Measurements from ENCODE around the gene SNRNP40. TPM values are rescaled to one million over a fixed set of nuclear protein-coding genes. Genes with fewer than 3 reads are reported as not detected.

SNRNP40 gene
- total RNA-seq, 1 experiment from 2014 or later, result 72.8 TPM

DNA sequence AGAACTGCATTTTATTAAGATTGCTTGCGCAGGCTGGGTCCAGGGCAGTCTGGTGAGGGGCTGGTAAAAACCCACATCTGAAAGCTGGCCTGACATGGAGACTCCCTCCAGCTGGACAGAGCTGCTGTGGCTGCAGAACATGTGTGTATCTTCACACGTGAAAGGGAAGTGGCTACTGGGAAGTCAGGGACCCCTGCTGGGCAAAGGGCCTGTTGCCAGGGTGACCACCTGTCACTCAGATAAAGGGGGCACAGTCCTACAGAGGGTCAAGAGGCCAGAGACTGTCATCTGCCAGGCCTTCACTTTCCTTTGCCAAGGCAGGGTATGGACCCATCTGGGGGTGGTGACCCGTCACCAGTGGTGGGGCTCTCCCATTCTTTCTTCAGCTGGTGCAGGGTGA, 74.4 kb downstream of the SNRNP40 start:
- H3K27me3 Mint-ChIP-seq (ENCODE audit: insufficient read depth, unreplicated experiment), result no peaks in the 10 kb centered on the region
- H3K4me3 Mint-ChIP-seq (ENCODE audit: unreplicated experiment), result no peak overlapping the region
- intact Hi-C loops (cut with micrococcal nuclease), result no loop called here
- no peak overlapping the region for H3K27ac Mint-ChIP-seq (ENCODE audit: low read depth, unreplicated experiment)
- DNase-seq (ENCODE audit: unreplicated experiment), result no peak
- no peaks in the 10 kb centered on the region for H3K9me3 Mint-ChIP-seq (ENCODE audit: unreplicated experiment)
- H3K4me1 Mint-ChIP-seq (ENCODE audit: insufficient read depth, unreplicated experiment), result peaks cover 5% of the 10 kb centered on the region
- CTCF ChIA-PET, result interaction anchor here (0.9 kb wide), 1 partner anchor 13 kb away, joined by 3 read pairs; no protein-coding TSS in a partner anchor
- no peaks in the 10 kb centered on the region for H3K36me3 Mint-ChIP-seq (ENCODE audit: insufficient read depth, unreplicated experiment)
- TF ChIP-seq, protein P1, sequence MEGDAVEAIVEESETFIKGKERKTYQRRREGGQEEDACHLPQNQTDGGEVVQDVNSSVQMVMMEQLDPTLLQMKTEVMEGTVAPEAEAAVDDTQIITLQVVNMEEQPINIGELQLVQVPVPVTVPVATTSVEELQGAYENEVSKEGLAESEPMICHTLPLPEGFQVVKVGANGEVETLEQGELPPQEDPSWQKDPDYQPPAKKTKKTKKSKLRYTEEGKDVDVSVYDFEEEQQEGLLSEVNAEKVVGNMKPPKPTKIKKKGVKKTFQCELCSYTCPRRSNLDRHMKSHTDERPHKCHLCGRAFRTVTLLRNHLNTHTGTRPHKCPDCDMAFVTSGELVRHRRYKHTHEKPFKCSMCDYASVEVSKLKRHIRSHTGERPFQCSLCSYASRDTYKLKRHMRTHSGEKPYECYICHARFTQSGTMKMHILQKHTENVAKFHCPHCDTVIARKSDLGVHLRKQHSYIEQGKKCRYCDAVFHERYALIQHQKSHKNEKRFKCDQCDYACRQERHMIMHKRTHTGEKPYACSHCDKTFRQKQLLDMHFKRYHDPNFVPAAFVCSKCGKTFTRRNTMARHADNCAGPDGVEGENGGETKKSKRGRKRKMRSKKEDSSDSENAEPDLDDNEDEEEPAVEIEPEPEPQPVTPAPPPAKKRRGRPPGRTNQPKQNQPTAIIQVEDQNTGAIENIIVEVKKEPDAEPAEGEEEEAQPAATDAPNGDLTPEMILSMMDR (IDR thresholded peaks at IDR 0.05; ENCODE audit: unreplicated experiment), result no peak
- BruUV-seq (replicated peaks), result no TSS peak
- POLR2A ChIA-PET, result no interaction called here

GRCh38 chr1:31221072-31221471, 75.5 kb downstream of the SNRNP40 start:
- H3K36me3 Mint-ChIP-seq (ENCODE audit: insufficient read depth, unreplicated experiment), result no peaks in the 10 kb centered on the region
- TF ChIP-seq, protein P1 (IDR thresholded peaks at IDR 0.05; ENCODE audit: unreplicated experiment), result no peak
- no peak overlapping the region for H3K27ac Mint-ChIP-seq (ENCODE audit: low read depth, unreplicated experiment)
- peaks cover 5% of the 10 kb centered on the region for H3K4me1 Mint-ChIP-seq (ENCODE audit: insufficient read depth, unreplicated experiment)
- no peaks in the 10 kb centered on the region for H3K9me3 Mint-ChIP-seq (ENCODE audit: unreplicated experiment)
- DNase-seq (ENCODE audit: unreplicated experiment), result no peak
- BruUV-seq (replicated peaks), result no TSS peak
- no peak overlapping the region for H3K4me3 Mint-ChIP-seq (ENCODE audit: unreplicated experiment)
- H3K27me3 Mint-ChIP-seq (ENCODE audit: insufficient read depth, unreplicated experiment), result no peaks in the 10 kb centered on the region
- intact Hi-C loops (cut with micrococcal nuclease), result no loop called here
- POLR2A ChIA-PET, result no interaction called here
- CTCF ChIA-PET, result interaction anchor here (0.6 kb wide), 1 partner anchor 567 kb away, joined by 3 read pairs; no protein-coding TSS in a partner anchor

DNA sequence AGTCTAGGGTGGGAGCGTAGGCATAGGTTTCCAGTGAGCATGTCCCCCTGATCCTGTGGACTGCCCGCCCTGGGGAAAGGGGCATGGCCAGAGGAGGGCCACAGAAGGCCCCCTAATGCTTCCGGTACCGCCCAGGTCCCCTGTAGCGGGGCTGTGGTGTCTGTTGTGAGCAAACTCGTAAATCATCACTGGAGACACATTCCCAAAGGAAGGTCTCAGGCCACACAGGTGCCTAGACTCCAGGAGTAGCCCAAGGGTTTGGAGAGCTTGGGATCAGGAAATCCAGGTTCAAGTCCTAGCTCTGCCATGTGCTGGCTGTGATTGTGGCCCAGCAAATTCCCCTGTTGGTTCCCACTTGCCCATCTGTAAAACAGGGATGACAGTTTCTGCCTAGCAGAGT, 77.1 kb downstream of the SNRNP40 start:
- Mint-ChIP-seq H3K9me3 (ENCODE audit: unreplicated experiment) (no peaks in the 10 kb centered on the region), H3K4me3 (ENCODE audit: unreplicated experiment) (no peak overlapping the region), H3K27ac (ENCODE audit: low read depth, unreplicated experiment) (no peak overlapping the region), H3K27me3 (ENCODE audit: insufficient read depth, unreplicated experiment) (peaks cover 6% of the 10 kb centered on the region), H3K4me1 (ENCODE audit: insufficient read depth, unreplicated experiment) (peaks cover 5% of the 10 kb centered on the region), H3K36me3 (ENCODE audit: insufficient read depth, unreplicated experiment) (no peaks in the 10 kb centered on the region)
- POLR2A ChIA-PET, result interaction anchor here (0.8 kb wide), 1 partner anchor 8 kb away, joined by 3 read pairs; no protein-coding TSS in a partner anchor
- intact Hi-C loops (cut with micrococcal nuclease), result no loop called here
- TF ChIP-seq, protein P1 (IDR thresholded peaks at IDR 0.05; ENCODE audit: unreplicated experiment), result no peak
- CTCF ChIA-PET, result no interaction called here
- no peak for DNase-seq (ENCODE audit: unreplicated experiment)
- no TSS peak for BruUV-seq (replicated peaks)

GRCh38 chr1:31218705-31219104, 77.9 kb downstream of the SNRNP40 start:
- BruUV-seq (replicated peaks), result no TSS peak
- Mint-ChIP-seq H3K27ac (ENCODE audit: low read depth, unreplicated experiment) (no peak overlapping the region), H3K27me3 (ENCODE audit: insufficient read depth, unreplicated experiment) (peaks cover 12% of the 10 kb centered on the region), H3K36me3 (ENCODE audit: insufficient read depth, unreplicated experiment) (no peaks in the 10 kb centered on the region), H3K9me3 (ENCODE audit: unreplicated experiment) (no peaks in the 10 kb centered on the region), H3K4me3 (ENCODE audit: unreplicated experiment) (no peak overlapping the region), H3K4me1 (ENCODE audit: insufficient read depth, unreplicated experiment) (peaks cover 5% of the 10 kb centered on the region)
- DNase-seq (ENCODE audit: unreplicated experiment), result no peak
- ChIA-PET POLR2A (interaction anchor here (0.6 to 0.8 kb wide), 3 partner anchors 8 to 33 kb away, joined by 3 read pairs; no protein-coding TSS in a partner anchor), CTCF (no interaction called here)
- TF ChIP-seq, protein P1 (IDR thresholded peaks at IDR 0.05; ENCODE audit: unreplicated experiment), result no peak
- intact Hi-C loops (cut with micrococcal nuclease), result no loop called here

All from MCF 10A (cell line).